Measurements from ENCODE around the gene EMCN. TPM values are rescaled to one million over a fixed set of nuclear protein-coding genes. Genes with fewer than 3 reads are reported as not detected.
"Not testable (repeated sequence)": the region's sequence is repeated elsewhere in the genome, so short reads cannot be mapped to it uniquely, and the experiment has no call there.

EMCN gene
- polyA plus RNA-seq, 1 experiment = 0.11 TPM

DNA sequence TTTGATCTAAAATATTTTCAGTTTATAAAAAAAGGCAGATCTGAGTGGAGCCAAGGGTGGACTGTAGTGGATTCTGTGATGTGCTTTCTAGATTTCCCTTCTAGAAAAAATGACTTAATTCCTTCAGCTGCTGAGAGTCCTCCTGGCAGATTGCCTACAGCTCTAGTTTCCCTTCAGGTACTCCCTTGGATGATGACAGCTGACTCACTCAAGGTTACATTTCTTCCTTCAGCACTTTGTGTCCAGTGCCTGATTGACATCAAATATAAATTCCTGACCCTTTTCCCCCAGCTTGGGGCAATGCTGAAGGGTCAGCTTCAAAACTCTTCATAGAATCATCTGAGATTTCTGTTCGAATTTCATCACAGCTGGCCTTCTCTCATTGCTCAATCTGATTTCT is 161.7 kb downstream of the EMCN start:
- DNase-seq (ENCODE audit: low read depth) = no peak
- no peaks in the 10 kb centered on the region for H3K36me3 ChIP-seq (ENCODE audit: control insufficient read depth, insufficient read depth, low read length)
- H3K4me3 ChIP-seq (ENCODE audit: low read depth, low read length) = no peak overlapping the region
- H3K27me3 ChIP-seq (ENCODE audit: control insufficient read depth, insufficient read depth, low read length) = no peaks in the 10 kb centered on the region
- CTCF ChIA-PET = no interaction called here
- TF ChIP-seq, protein P1, sequence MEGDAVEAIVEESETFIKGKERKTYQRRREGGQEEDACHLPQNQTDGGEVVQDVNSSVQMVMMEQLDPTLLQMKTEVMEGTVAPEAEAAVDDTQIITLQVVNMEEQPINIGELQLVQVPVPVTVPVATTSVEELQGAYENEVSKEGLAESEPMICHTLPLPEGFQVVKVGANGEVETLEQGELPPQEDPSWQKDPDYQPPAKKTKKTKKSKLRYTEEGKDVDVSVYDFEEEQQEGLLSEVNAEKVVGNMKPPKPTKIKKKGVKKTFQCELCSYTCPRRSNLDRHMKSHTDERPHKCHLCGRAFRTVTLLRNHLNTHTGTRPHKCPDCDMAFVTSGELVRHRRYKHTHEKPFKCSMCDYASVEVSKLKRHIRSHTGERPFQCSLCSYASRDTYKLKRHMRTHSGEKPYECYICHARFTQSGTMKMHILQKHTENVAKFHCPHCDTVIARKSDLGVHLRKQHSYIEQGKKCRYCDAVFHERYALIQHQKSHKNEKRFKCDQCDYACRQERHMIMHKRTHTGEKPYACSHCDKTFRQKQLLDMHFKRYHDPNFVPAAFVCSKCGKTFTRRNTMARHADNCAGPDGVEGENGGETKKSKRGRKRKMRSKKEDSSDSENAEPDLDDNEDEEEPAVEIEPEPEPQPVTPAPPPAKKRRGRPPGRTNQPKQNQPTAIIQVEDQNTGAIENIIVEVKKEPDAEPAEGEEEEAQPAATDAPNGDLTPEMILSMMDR (IDR thresholded peaks at IDR 0.05; ENCODE audit: insufficient read depth, low read depth, low read length) = no peak
- POLR2A ChIA-PET = no interaction called here

DNA sequence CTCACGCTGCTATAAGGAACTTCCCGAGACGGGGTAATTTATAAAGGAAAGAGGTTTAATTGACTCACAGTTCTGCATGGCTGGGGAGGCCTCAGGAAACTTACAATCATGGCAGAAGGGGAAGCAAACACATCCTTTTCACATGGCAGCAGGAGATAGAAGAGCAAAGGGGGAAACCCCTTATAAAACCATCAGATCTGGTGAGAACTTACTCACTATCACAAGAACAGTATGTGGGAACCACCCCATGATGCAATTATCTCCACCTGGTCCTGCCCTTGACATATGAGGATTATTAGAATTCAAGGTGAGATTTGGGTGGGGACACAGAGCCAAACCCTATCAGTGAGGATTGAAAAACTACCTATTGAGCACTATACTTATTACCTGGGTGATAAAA is 165.5 kb downstream of the EMCN start:
- POLR2A ChIA-PET; H3K36me3 ChIP-seq (ENCODE audit: control insufficient read depth, insufficient read depth, low read length); CTCF ChIA-PET; DNase-seq (ENCODE audit: low read depth); H3K4me3 ChIP-seq (ENCODE audit: low read depth, low read length); H3K27me3 ChIP-seq (ENCODE audit: control insufficient read depth, insufficient read depth, low read length): not testable (repeated sequence)

DNA sequence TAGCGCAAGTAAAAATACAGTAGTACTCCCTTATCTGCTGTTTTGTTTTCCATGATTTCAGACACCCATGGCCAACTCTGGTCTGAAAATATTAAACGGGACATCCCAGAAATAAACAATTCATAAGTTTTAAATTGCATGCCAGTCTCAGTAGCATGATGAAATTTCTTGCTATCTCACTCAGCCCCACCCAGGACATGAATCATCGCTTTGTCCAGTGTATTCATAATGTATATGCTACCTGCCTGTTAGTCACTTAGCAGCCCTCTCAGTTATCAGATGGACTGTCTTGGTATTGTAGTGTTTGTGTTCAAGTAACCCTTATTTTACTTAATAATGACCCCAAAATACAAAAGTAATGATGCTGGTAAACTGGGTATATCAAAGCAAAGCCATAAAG is 169.3 kb downstream of the EMCN start:
- Histone ChIP-seq H3K4me3 (ENCODE audit: low read depth, low read length) (no peak overlapping the region), H3K27me3 (ENCODE audit: control insufficient read depth, insufficient read depth, low read length) (no peaks in the 10 kb centered on the region), H3K36me3 (ENCODE audit: control insufficient read depth, insufficient read depth, low read length) (no peaks in the 10 kb centered on the region)
- no peak for DNase-seq (ENCODE audit: low read depth)
- ChIA-PET POLR2A (no interaction called here), CTCF (interaction anchor here (0.7 kb wide), 1 partner anchor 35 kb away, joined by 3 read pairs; no protein-coding TSS in a partner anchor)
- TF ChIP-seq, protein P1 (IDR thresholded peaks at IDR 0.05; ENCODE audit: insufficient read depth, low read depth, low read length) = no peak

DNA sequence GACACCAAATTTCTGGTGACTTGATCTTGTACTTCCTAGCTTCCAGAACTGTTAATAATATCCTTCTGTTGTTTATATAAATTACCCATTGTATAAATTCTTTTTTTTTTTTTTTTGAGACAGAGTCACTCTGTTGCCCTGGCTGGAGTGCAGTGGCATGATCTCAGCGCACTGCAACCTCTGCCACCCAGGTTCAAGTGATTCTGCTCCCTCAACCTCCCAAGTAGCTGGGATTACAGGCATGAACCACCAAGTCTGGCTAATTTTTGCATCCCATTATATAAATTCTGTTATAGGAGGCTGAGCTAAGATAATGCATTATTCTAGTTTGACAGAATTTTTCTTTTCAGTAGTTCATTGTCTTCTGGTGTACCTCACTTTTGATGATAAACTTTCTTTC is 170.6 kb downstream of the EMCN start:
- no peak overlapping the region for H3K4me3 ChIP-seq (ENCODE audit: low read depth, low read length)
- H3K36me3 ChIP-seq (ENCODE audit: control insufficient read depth, insufficient read depth, low read length) = no peaks in the 10 kb centered on the region
- POLR2A ChIA-PET = no interaction called here
- no peaks in the 10 kb centered on the region for H3K27me3 ChIP-seq (ENCODE audit: control insufficient read depth, insufficient read depth, low read length)
- TF ChIP-seq, protein P1 (IDR thresholded peaks at IDR 0.05; ENCODE audit: insufficient read depth, low read depth, low read length) = no peak
- CTCF ChIA-PET = no interaction called here
- DNase-seq (ENCODE audit: low read depth) = no peak

DNA sequence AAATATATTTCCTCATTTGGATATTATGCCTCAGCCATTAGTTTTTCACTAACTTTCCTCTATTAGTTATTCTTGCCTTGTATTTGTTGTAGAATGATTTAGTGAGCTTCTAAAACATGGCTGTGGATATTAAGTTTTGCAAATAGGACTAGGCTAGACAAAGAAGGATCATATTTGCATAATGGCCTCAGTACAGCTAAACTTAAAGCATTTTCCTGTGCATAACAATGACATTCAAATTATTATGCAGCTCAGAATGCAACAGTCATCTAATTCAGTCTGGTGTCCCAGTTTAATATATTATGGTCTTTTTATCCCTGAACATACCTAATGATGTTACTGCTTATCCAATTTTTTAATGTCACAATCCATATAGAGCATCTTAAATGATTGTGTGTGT is 172.2 kb downstream of the EMCN start:
- no peak overlapping the region for H3K4me3 ChIP-seq (ENCODE audit: low read depth, low read length)
- TF ChIP-seq, protein P1 (IDR thresholded peaks at IDR 0.05; ENCODE audit: insufficient read depth, low read depth, low read length) = no peak
- ChIA-PET POLR2A (no interaction called here), CTCF (interaction anchor here (0.5 to 0.9 kb wide), 2 partner anchors 22 to 29 kb away, joined by 3 to 4 read pairs; no protein-coding TSS in a partner anchor)
- no peaks in the 10 kb centered on the region for H3K36me3 ChIP-seq (ENCODE audit: control insufficient read depth, insufficient read depth, low read length)
- H3K27me3 ChIP-seq (ENCODE audit: control insufficient read depth, insufficient read depth, low read length) = no peaks in the 10 kb centered on the region
- DNase-seq (ENCODE audit: low read depth) = no peak

Measured in BJ (cell line).